ENCODE data around the gene ZFPL1.

- TF ChIP-seq, protein P1, sequence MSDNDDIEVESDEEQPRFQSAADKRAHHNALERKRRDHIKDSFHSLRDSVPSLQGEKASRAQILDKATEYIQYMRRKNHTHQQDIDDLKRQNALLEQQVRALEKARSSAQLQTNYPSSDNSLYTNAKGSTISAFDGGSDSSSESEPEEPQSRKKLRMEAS (IDR thresholded peaks at IDR 0.05; ENCODE audit: low read depth, low read length) = no peak
- no peak for TF ChIP-seq CTCF (IDR thresholded peaks at IDR 0.05 in 2 of 3, conservative IDR thresholded peaks at IDR 0.05 in 1 of 3; ENCODE audit: control insufficient read depth in 2 of 3, extremely low read depth in 1 of 3, insufficient read depth in 1 of 3, low read depth in 3 of 3, low read length in 3 of 3)
- no peak for TF ChIP-seq TCF12 (IDR thresholded peaks at IDR 0.05; ENCODE audit: low read depth, low read length)
Measured at GRCh38 chr11:65133724-65134123, 49.7 kb downstream of the ZFPL1 start.

Data from GM12878 (cell line).